GM12878 (cell line): ENCODE measurements around the gene CDK4.

Experiments used
- BACH1 ChIP-seq: fragments of 450-650 bp; IDR thresholded peaks from 2 replicates; pipeline ENCODE4 v1.6.1; 2017; ENCODE audit warnings: mild to moderate bottlenecking, borderline replicate concordance
- CTCF ChIP-seq, 3 experiments: IDR thresholded peaks in 2 of 3; conservative IDR thresholded peaks in 1 of 3; 2 replicates each; pipeline ENCODE4 v1.5.1; 2011; ENCODE audit warnings: low read depth in 3 of 3, low read length in 3 of 3, mild to moderate bottlenecking in 3 of 3, control low read depth in 2 of 3, moderate library complexity in 2 of 3, inconsistent platforms in 1 of 3, mixed read lengths in 1 of 3; ENCODE audit not compliant: control insufficient read depth in 2 of 3, insufficient read depth in 1 of 3; ENCODE audit errors: extremely low read depth in 1 of 3
- EZH2 ChIP-seq: IDR thresholded peaks from 2 replicates; pipeline ENCODE4 v1.6.1; 2012; ENCODE audit warnings: low read depth, mild to moderate bottlenecking, control low read depth, inconsistent platforms, low read length, borderline replicate concordance; ENCODE audit not compliant: control insufficient read depth
- POLR2A ChIP-seq: IDR thresholded peaks from 2 replicates; pipeline ENCODE4 v1.6.1; 2011; ENCODE audit warnings: low read depth, mild to moderate bottlenecking, low read length
- YBX1 ChIP-seq: fragments of 450-650 bp; IDR thresholded peaks from 2 replicates; pipeline ENCODE4 v1.6.1; 2016; ENCODE audit warnings: antibody characterized with exemption

- TF ChIP-seq CTCF (IDR thresholded peaks at IDR 0.05 in 2 of 3, conservative IDR thresholded peaks at IDR 0.05 in 1 of 3; ENCODE audit: control insufficient read depth in 2 of 3, extremely low read depth in 1 of 3, insufficient read depth in 1 of 3, low read depth in 3 of 3, low read length in 3 of 3): no peak
- TF ChIP-seq YBX1: no peak
- TF ChIP-seq EZH2: no peak
- TF ChIP-seq BACH1: no peak
- TF ChIP-seq POLR2A: no peak
Measured at GRCh38 chr12:57750561-57751431, 1.3 kb downstream of the CDK4 start.
